Left cardiac atrium (tissue), 4 donors: ENCODE measurements around the gene CENPF. TPM values are rescaled to one million over a fixed set of nuclear protein-coding genes. Genes with fewer than 3 reads are reported as not detected.
"Not testable (repeated sequence)": the region's sequence is repeated elsewhere in the genome, so short reads cannot be mapped to it uniquely, and the experiment has no call there.

Source experiments
- ATAC-seq, 2 donors: fragments of 200-7000 bp; cut with Tn5 transposase; one replicate each; pipeline ENCODE4 v1.9.1; 2020; ENCODE audit warnings: mild to moderate bottlenecking in 2 of 2, moderate library complexity in 2 of 2
- DNase-seq: peaks from one replicate; pipeline ENCODE4 v3.0.0-alpha.2; 2020
- intact Hi-C, 2 donors: fragments of 100-400 bp; cut with DNase I; formaldehyde crosslinking; loops; one replicate each; pipeline versions ENCODE4 v1.14.1 to v1.15.1; 2022 to 2023
- total RNA-seq, 2 donors: library from RNA; stranded (reverse); fragmentation: NEBNext Ultra II Directional; extraction: Animal tissue kit (Norgen Biotek cat#: 25700); gene quantifications; one replicate each; pipeline ENCODE4 v1.2.1, GENCODE V29; 2021
- donor health status: DM: no; HTN: yes; CAD: no.
- donor health status: DM: no; HTN: yes; CAD: no; lungs with severe emphysema.
- donor health status: DM: yes; HTN: yes; CAD: no.
- donor health status: Dilated cardiomyopathy.

Gene CENPF
- total RNA-seq, 2 donors from 2014 or later, result 0.60 to 1.6 TPM

- intact Hi-C loops, ATAC-seq, DNase-seq: not testable (repeated sequence)
Observed at GRCh38 chr1:214675524-214675923, 72.5 kb downstream of the CENPF start.

GRCh38 chr1:214676747-214677146 lies 73.8 kb downstream of the CENPF start:
- intact Hi-C loops, result no loop called here
- ATAC-seq, result no peak
- no peak for DNase-seq

DNA sequence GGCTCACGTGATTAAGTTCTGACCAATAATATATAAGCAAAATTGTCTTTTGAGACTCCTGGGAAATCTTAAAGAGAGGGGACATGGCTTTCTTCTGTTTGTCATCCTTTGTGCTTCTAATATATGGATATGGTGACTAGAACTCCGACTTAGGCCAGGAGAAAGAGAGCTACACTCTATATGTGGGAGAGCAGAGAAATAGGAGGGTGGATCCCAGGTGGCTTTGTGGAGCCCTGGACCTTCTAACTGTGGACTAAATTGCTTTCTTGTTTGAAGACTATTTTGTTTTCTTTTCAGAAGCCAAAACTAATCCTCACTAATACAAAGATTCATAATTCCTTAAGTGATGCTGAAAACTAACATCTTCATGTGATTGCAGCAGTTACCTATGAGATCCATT lies 75.0 kb downstream of the CENPF start:
- intact Hi-C loops, result no loop called here

GRCh38 chr1:214678386-214678785 lies 75.4 kb downstream of the CENPF start:
- DNase-seq, result no peak
- intact Hi-C loops, result no loop called here
- ATAC-seq, result no peak

More for the DNA sequence above, 75.0 kb downstream of the CENPF start:
- DNase-seq (no peak), ATAC-seq (no peak)

- DNase-seq, result no peak
- intact Hi-C loops, result no loop called here
- ATAC-seq, result no peak
Observed at GRCh38 chr1:214683621-214684020, 80.6 kb downstream of the CENPF start.

- intact Hi-C loops, result no loop called here
- no peak for ATAC-seq
- no peak for DNase-seq
Observed at GRCh38 chr1:214685906-214686305, 82.9 kb downstream of the CENPF start.

DNA sequence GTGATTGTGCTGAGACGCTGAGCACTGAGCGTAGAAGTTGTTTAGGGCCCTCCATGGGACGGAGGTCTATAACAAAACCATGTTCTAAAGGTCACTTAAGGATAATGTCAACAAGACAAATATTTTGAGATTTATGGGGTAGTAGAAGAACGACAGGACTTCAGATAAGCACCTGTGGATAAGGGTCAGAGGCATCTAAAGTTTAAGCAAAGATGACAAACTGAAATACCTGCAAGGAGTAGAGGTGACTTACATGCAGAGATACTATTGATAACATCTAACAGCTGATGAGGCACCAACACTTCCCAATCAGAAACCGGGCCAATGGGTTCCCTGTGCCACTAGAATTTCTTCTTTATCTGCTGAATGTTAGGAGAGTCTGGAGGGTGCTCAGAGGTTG lies 83.5 kb downstream of the CENPF start:
- no peak for DNase-seq
- no peak for ATAC-seq
- intact Hi-C loops, result no loop called here

DNA sequence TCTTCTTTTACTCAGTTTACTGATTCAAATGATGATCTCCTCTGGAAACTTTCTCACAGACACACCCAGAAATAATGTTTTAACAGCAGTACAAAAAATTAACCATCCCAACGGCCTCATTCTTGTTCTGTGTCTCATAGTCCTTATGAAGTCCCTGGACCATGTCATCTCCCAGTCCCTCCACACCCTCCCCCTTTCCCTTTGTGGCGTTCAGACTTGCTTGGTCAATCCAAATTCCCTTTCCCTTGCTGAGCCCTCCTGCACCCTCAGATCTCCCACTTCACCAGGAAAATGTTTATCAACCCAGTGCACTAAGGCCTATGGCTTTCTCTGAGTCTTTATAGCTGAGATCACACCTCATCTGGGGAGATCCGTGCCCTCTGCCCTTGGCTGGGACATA lies 85.9 kb downstream of the CENPF start:
- no peak for DNase-seq
- intact Hi-C loops, result no loop called here
- ATAC-seq, result no peak

DNA sequence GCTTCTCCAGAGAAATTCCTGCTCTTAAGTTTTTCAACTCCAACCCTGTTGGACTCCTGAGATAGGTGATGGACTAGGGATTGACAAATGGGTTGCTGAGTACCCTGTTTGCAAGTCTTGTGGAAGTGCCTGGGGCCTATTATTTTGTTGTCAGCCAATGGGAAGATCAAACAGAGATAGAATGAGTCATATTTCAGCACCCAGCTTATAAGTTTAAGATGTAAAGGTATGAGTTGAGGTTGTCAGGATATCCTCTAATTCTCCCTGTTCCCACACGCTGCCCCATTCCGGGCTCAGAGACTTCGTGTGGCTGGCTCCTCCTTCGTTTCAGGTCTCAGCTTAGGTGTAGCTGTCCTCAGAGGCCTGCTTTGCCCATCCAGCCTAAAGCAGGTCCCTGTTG lies 91.8 kb downstream of the CENPF start:
- intact Hi-C loops, result no loop called here
- DNase-seq (no peak), ATAC-seq (no peak)

DNA sequence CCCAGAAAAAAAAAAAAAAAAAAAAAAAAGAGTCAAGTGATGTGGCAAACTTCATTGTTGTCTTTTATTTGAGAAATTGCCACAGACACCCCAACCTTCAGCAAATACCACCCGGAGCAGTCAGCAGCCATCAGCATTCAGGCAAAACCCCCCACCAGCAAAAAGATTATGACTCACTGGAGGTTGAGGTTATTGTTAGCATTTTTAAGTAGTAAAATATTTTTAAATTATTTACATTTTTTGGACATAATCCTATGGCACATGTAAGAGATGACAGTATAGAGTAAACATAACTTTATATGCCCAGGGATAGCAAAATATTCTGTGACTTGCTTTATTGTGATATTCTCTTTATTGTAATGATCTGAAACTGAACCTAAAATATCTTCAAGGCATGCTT lies 95.6 kb downstream of the CENPF start:
- intact Hi-C loops, result no loop called here
- no peak for ATAC-seq
- DNase-seq, result no peak

DNA sequence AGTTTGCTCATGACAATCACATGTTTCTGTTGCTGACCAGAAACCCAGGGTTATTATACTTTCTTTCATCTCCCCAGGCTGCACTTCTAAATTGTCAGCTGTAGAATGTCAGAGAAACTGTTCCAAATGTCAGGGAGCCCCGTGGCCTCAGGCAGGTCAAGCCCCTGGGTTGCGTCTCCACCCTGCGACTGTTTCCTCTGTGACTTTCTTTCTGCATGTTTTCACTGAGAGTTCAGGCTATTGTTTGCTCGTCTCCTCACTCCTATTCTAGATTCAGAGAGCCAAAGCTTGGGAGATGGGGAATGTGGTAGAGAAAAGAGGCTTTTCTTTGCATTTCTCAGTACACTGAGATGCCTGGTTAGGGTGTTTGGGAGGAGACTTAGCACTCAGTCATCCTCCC lies 97.4 kb downstream of the CENPF start:
- no peak for DNase-seq
- ATAC-seq, result no peak
- intact Hi-C loops, result no loop called here

- ATAC-seq, result no peak
- DNase-seq, result no peak
- intact Hi-C loops, result no loop called here
Observed at GRCh38 chr1:214702556-214702955, 99.6 kb downstream of the CENPF start.

GRCh38 chr1:214707306-214708087 lies 104.5 kb downstream of the CENPF start:
- DNase-seq (no peak), ATAC-seq (no peak)
- intact Hi-C loops, result no loop called here

- intact Hi-C loops, result no loop called here
- ATAC-seq (no peak), DNase-seq (no peak)
Observed at GRCh38 chr1:214708321-214708955, 105.4 kb downstream of the CENPF start.

DNA sequence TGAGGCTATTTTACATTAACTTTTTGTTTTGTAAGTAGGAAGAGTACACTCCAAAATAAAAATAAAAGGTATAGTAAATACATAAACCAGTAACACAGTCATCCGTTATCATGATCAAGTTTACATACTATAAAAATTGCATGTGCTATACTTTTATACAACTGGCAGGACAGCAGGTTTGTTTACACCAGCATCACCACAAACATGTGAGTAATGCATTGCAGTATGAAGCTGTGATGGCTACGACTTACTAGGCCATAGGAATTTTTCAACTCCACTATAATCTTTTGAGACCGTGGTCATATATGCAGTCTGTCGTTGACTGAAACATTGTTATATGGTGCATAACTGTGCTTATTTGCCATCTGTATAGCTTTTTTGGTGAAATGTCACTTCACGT lies 106.2 kb downstream of the CENPF start:
- no peak for ATAC-seq
- intact Hi-C loops, result no loop called here
- DNase-seq, result no peak

DNA sequence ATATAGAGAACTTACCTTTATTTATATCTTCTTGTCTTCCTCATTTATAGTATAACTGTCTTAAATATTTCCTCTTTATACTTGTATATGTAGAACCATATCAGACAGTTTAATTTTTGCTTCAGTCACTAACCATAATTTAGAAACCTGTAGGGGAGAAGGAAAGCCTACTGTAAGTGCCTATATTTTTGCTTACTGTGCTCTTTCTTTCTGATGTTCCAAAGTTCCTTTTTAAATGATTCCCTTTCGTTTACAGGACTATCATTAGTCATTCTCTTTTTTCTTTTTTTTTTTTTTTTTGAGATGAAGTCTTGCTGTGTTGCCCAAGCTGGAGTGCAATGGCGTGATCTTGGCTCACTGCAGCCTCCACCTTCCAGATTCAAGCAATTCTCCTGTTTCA lies 109.7 kb downstream of the CENPF start:
- intact Hi-C loops, result no loop called here
- ATAC-seq, result no peak
- DNase-seq, result no peak

Other genes with a start within 250 kb of the CENPF start
- 10 to 100 TPM; 17.8 to 22.5 TPM for gene PTPN14, start 51.6 kb upstream of the CENPF start, total RNA-seq